ENCODE results near the gene ADAMTS7. TPM values are rescaled to one million over a fixed set of nuclear protein-coding genes. Genes with fewer than 3 reads are reported as not detected.
"Not testable (repeated sequence)": the region's sequence is repeated elsewhere in the genome, so short reads cannot be mapped to it uniquely, and the experiment has no call there.

ADAMTS7 gene
- total and polyA plus RNA-seq, 2 donors (not counting 1 experiment from before 2014, with no cell fraction given), result 0.10 to 16.6 TPM

DNA sequence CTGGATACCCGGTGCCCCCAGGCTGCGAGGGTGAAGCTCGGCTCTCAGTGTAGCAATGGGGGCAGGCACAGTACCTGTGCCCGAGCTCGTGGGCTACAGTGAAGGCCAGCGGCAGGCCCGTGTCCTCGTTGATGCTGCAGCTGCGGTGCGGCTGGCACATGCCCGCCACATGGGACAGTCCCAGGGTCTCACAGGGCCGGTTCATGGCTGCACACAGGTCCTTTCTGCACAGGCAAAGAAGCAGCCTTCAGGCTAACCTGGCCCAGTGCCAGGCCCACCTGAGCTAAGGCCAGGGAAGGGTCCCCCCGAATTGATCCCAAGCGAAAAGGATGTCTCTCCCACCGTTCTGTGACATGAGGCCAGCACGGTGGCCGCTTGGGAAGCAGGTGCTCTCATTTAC, 21.6 kb downstream of the ADAMTS7 start:
- ATAC-seq (ENCODE audit: low read depth) (no peak), DNase-seq (no peak)
- H3K9me3 ChIP-seq (ENCODE audit: control extremely low read depth in 1 of 3, control insufficient read depth in 2 of 3, insufficient read depth in 1 of 3, low read length in 2 of 3), result no peaks in the 10 kb centered on the region
- no peaks in the 10 kb centered on the region for H3K36me3 ChIP-seq (replicated peaks in 1 of 2; ENCODE audit: control extremely low read depth in 1 of 2, control insufficient read depth in 1 of 2, extremely low read depth in 1 of 2, insufficient read depth in 2 of 2, low read length in 1 of 2)
- no peaks in the 10 kb centered on the region for H3K79me2 ChIP-seq (ENCODE audit: control insufficient read depth, insufficient read depth, low read length)
- ChIA-PET CTCF (no interaction called here), POLR2A (no interaction called here)
- H3K4me3 Mint-ChIP-seq, result no peak overlapping the region
- WGBS (ENCODE audit: insufficient coverage), result 94% methylated on average over 17 of the region's 17 CpGs
- H3K27me3 Mint-ChIP-seq, result no peaks in the 10 kb centered on the region
- H3K4me3 ChIP-seq (ENCODE audit: control extremely low read depth in 1 of 5, extremely low read depth in 1 of 5, insufficient read depth in 1 of 5, low read depth in 2 of 5, low read length in 4 of 5), result no peak overlapping the region
- no peak overlapping the region for H2AFZ ChIP-seq (ENCODE audit: insufficient read depth, low read depth, low read length, poor library complexity, severe bottlenecking)
- H3K27ac Mint-ChIP-seq, result no peak overlapping the region
- no peaks in the 10 kb centered on the region for H3K4me1 ChIP-seq (ENCODE audit: control insufficient read depth in 2 of 2, insufficient read depth in 2 of 2, low read length in 2 of 2)
- H4K20me1 ChIP-seq (ENCODE audit: control insufficient read depth, insufficient read depth, low read length, poor library complexity, severe bottlenecking), result no peaks in the 10 kb centered on the region
- intact Hi-C loops (cut with micrococcal nuclease), result no loop called here
- no peaks in the 10 kb centered on the region for H3K9me3 Mint-ChIP-seq (ENCODE audit: insufficient read depth)
- no peak overlapping the region for H3K9ac ChIP-seq (ENCODE audit: low read length)
- no peak overlapping the region for H3K27ac ChIP-seq (ENCODE audit: low read length in 2 of 2)
- no peak for TF ChIP-seq EZH2 (IDR thresholded peaks at IDR 0.05; ENCODE audit: borderline replicate concordance, insufficient read depth, low read depth, low read length, poor library complexity, severe bottlenecking)
- TF ChIP-seq, protein P1, sequence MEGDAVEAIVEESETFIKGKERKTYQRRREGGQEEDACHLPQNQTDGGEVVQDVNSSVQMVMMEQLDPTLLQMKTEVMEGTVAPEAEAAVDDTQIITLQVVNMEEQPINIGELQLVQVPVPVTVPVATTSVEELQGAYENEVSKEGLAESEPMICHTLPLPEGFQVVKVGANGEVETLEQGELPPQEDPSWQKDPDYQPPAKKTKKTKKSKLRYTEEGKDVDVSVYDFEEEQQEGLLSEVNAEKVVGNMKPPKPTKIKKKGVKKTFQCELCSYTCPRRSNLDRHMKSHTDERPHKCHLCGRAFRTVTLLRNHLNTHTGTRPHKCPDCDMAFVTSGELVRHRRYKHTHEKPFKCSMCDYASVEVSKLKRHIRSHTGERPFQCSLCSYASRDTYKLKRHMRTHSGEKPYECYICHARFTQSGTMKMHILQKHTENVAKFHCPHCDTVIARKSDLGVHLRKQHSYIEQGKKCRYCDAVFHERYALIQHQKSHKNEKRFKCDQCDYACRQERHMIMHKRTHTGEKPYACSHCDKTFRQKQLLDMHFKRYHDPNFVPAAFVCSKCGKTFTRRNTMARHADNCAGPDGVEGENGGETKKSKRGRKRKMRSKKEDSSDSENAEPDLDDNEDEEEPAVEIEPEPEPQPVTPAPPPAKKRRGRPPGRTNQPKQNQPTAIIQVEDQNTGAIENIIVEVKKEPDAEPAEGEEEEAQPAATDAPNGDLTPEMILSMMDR (IDR thresholded peaks at IDR 0.05), result no peak
- no peaks in the 10 kb centered on the region for H3K27me3 ChIP-seq (replicated peaks in 1 of 4; ENCODE audit: control extremely low read depth in 1 of 4, control insufficient read depth in 3 of 4, insufficient read depth in 4 of 4, low read length in 3 of 4)
- no peak overlapping the region for H3K4me2 ChIP-seq (replicated peaks; ENCODE audit: low read depth, low read length, poor library complexity, severe bottlenecking)
- H3K4me1 Mint-ChIP-seq, result no peaks in the 10 kb centered on the region

DNA sequence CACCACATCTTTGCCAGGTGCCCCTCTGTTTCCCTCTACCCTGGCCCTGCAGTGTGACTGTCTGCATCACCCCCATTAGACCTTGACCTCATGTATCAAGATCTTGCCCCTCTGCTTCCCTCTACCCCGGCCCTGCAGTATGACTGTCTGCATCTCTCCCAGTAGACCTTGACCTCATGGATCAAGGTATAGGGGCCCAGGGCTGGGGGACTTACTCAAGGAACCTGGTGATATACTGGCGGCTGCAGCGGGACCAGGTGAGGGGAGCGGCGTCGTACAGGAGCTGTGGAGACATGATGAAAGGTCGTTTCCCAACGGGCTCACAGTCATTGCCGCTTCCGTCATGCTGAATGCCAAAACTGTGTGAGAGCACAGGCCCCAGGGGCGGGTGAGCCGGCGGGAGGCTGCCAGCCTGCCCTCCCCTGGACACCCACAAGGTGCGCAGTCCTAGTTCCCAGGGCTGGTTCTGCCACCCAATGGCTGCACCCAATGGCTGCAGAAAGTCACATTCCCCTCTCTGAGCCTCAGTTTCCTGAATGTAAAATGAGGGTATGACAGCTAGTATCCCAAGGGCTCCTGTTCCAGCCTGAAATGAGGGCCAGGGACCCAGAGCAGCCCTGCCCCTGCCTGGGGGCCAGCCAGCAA, 23.1 kb downstream of the ADAMTS7 start:
- H3K4me3 ChIP-seq (ENCODE audit: control extremely low read depth in 1 of 5, extremely low read depth in 1 of 5, insufficient read depth in 1 of 5, low read depth in 2 of 5, low read length in 4 of 5), result no peak overlapping the region
- no peak overlapping the region for H3K4me2 ChIP-seq (replicated peaks; ENCODE audit: low read depth, low read length, poor library complexity, severe bottlenecking)
- intact Hi-C loops (cut with micrococcal nuclease), result no loop called here
- no peak overlapping the region for H3K4me3 Mint-ChIP-seq
- H3K36me3 ChIP-seq (replicated peaks in 1 of 2; ENCODE audit: control extremely low read depth in 1 of 2, control insufficient read depth in 1 of 2, extremely low read depth in 1 of 2, insufficient read depth in 2 of 2, low read length in 1 of 2), result no peaks in the 10 kb centered on the region
- H3K4me1 ChIP-seq (ENCODE audit: control insufficient read depth in 2 of 2, insufficient read depth in 2 of 2, low read length in 2 of 2), result no peaks in the 10 kb centered on the region
- ChIA-PET POLR2A (no interaction called here), CTCF (no interaction called here)
- TF ChIP-seq, protein P1 (IDR thresholded peaks at IDR 0.05), result no peak
- TF ChIP-seq EZH2 (IDR thresholded peaks at IDR 0.05; ENCODE audit: borderline replicate concordance, insufficient read depth, low read depth, low read length, poor library complexity, severe bottlenecking), result no peak
- no peak overlapping the region for H3K27ac ChIP-seq (ENCODE audit: low read length in 2 of 2)
- DNase-seq (no peak), ATAC-seq (ENCODE audit: low read depth) (no peak)
- no peaks in the 10 kb centered on the region for H4K20me1 ChIP-seq (ENCODE audit: control insufficient read depth, insufficient read depth, low read length, poor library complexity, severe bottlenecking)
- H3K27ac Mint-ChIP-seq, result no peak overlapping the region
- H3K4me1 Mint-ChIP-seq, result no peaks in the 10 kb centered on the region
- no peaks in the 10 kb centered on the region for H3K9me3 ChIP-seq (ENCODE audit: control extremely low read depth in 1 of 3, control insufficient read depth in 2 of 3, insufficient read depth in 1 of 3, low read length in 2 of 3)
- no peak overlapping the region for H3K9ac ChIP-seq (ENCODE audit: low read length)
- H3K9me3 Mint-ChIP-seq (ENCODE audit: insufficient read depth), result no peaks in the 10 kb centered on the region
- no peaks in the 10 kb centered on the region for H3K79me2 ChIP-seq (ENCODE audit: control insufficient read depth, insufficient read depth, low read length)
- 98% methylated on average over 13 of the region's 14 CpGs for WGBS (ENCODE audit: insufficient coverage)
- H3K27me3 ChIP-seq (replicated peaks in 1 of 4; ENCODE audit: control extremely low read depth in 1 of 4, control insufficient read depth in 3 of 4, insufficient read depth in 4 of 4, low read length in 3 of 4), result no peaks in the 10 kb centered on the region
- H3K27me3 Mint-ChIP-seq, result no peaks in the 10 kb centered on the region
- no peak overlapping the region for H2AFZ ChIP-seq (ENCODE audit: insufficient read depth, low read depth, low read length, poor library complexity, severe bottlenecking)

DNA sequence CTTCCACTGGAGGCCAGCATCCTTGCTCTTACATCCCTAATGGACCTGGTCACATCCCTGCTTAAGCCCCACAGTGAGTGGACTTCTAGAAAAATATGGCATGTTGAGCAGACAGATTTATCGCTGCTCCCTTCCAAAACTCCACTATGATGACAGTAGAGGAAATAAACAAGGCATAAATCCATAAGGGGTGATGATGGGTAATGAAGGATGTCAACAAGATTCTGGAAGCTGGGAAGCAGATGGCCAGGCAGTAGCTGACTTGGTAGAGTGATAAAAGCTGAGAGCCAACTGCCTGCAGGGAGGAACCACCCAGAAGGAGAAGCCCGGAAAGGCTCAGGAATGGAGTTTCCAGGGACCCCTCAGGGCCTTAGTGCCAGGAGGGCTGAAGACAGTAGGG, 28.9 kb downstream of the ADAMTS7 start:
- H3K27ac Mint-ChIP-seq; H3K27me3 ChIP-seq (replicated peaks in 1 of 4; ENCODE audit: control extremely low read depth in 1 of 4, control insufficient read depth in 3 of 4, insufficient read depth in 4 of 4, low read length in 3 of 4); intact Hi-C loops (cut with micrococcal nuclease); H3K4me2 ChIP-seq (replicated peaks; ENCODE audit: low read depth, low read length, poor library complexity, severe bottlenecking); POLR2A ChIA-PET; H3K27ac ChIP-seq (ENCODE audit: low read length in 2 of 2); H2AFZ ChIP-seq (ENCODE audit: insufficient read depth, low read depth, low read length, poor library complexity, severe bottlenecking); H3K4me1 ChIP-seq (ENCODE audit: control insufficient read depth in 2 of 2, insufficient read depth in 2 of 2, low read length in 2 of 2); H3K27me3 Mint-ChIP-seq; H3K9ac ChIP-seq (ENCODE audit: low read length); H3K9me3 Mint-ChIP-seq (ENCODE audit: insufficient read depth); CTCF ChIA-PET; H3K9me3 ChIP-seq (ENCODE audit: control extremely low read depth in 1 of 3, control insufficient read depth in 2 of 3, insufficient read depth in 1 of 3, low read length in 2 of 3); H3K4me1 Mint-ChIP-seq; H3K4me3 Mint-ChIP-seq; H4K20me1 ChIP-seq (ENCODE audit: control insufficient read depth, insufficient read depth, low read length, poor library complexity, severe bottlenecking); H3K36me3 ChIP-seq (replicated peaks in 1 of 2; ENCODE audit: control extremely low read depth in 1 of 2, control insufficient read depth in 1 of 2, extremely low read depth in 1 of 2, insufficient read depth in 2 of 2, low read length in 1 of 2); H3K79me2 ChIP-seq (ENCODE audit: control insufficient read depth, insufficient read depth, low read length); H3K4me3 ChIP-seq (ENCODE audit: control extremely low read depth in 1 of 5, extremely low read depth in 1 of 5, insufficient read depth in 1 of 5, low read depth in 2 of 5, low read length in 4 of 5); ATAC-seq (ENCODE audit: low read depth); DNase-seq: not testable (repeated sequence)
- WGBS (ENCODE audit: insufficient coverage), result no CpG with 5 or more reads among the region's 2 CpGs

Measured in B cell (primary cell).